IPS DF 4.7 (cell line): ENCODE data around the gene PICALM.
"Not testable (repeated sequence)": the region's sequence is repeated elsewhere in the genome, so short reads cannot be mapped to it uniquely, and the experiment has no call there.

ENCODE experiments used
- DNase-seq: peaks from one replicate; pipeline ENCODE4 v3.0.0-alpha.2; 2013; ENCODE audit warnings: low spot score; ENCODE audit errors: extremely low read depth

PICALM gene

DNA sequence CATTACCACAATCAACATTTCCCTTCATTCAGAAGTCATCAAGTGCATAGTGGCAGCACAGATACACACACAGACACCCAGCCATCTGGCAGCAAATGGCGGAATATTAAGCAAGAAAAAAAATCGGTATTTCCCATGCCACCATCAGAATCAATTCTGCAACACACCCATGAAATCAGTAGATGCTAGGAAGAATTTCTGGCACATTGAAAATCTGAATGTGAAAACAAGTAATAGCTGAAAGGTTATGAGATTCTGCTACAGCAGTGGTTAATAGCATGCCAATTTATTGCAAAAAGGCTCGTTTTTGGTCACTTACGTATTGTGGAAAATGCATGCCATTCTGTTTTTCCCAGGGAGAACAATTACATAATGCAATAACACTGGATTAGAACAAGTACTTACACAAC lies 91.1 kb downstream of the PICALM start:
- no peak for DNase-seq

DNA sequence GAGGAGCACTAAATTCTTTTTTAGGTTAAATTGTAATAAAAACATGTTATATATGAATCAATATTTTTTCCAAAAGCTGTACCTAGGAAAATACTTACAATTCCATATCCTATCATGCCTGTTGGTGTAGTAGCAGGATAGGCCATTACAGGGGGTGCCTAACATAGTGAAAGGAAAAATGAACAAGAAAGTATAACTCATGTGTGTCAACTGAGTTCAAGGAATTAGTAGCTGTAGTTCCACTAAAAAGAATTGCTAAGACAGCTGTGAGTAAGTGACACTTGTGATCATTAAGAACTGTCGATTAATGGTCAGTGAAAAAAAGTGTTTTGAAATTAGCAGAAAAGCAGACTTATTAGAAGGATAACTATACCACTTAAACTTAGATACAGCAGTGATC lies 92.4 kb downstream of the PICALM start:
- no peak for DNase-seq

DNA sequence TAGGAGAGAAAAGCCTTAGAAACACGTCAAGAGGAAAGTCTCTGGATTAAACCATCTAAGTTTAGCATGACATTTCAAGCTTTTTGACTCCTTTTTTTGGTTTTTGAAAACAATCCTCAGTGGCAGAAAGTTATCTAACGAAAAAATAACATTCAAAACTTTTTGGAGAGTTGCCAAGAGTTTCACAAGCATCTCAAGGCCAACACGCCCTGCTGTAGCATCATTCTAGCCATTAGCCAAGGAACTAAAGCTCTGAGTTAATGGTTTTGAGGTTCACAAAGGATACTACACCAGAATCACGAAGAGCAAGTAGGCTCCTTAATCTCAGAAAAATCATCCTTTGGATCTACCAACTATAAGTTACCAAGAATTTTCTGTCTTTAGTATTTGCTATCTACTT lies 94.8 kb downstream of the PICALM start:
- DNase-seq, result no peak

DNA sequence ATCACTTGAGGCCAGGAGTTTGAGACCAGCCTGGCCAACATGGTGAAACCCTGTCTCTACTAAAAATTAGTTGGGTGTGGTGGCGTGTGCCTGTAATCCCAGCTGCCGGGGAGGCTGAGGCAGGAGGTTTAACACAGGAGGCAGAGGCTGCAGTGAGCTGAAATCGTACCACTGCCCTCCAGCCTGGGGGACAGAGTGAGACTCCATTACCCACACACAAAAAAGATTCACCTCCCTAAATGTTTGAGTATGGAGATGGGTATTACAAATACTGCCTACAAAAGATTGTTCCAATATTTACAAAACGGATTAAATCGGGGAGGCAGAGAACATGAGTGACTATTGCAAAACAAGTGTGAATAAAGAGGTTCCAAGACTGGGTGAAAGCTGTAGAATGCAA lies 98.3 kb downstream of the PICALM start:
- no peak for DNase-seq

DNA sequence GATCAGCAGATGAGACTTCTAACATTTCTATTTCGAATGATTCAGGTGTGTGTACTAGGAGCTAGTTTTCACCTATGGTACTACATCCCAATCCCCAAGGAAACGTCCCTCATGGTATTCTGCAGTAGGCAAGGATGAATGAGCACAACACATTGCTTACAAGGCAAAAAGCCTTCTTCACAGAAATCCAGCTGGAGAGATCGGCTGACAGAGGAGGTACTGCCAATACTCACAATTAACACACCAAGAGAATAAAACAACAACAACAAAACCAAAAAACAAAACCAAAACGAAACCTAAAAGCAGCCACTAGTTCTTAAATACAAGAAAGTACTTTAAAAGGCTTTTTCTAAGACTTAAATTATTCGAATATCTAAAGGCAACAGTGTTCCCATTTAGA lies 101.4 kb downstream of the PICALM start:
- DNase-seq, result no peak

DNA sequence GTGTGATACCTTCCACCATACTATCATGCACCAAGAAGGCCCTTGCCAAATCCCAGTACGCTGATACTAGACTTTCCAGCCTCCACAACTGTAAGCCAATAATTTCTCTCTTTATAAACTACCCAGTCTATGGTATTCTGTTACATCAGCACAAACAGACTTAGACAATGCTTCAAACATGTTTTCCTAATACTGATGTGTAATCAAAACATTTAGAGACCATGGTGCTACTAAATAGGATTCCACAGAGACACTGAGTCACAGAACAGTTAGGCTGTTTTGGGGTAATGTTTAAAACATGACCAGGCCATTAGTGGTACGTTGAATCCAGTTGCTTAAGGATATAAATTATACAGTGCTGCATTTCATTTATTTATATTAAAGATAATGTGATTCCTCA lies 103.7 kb downstream of the PICALM start:
- DNase-seq, result no peak

DNA sequence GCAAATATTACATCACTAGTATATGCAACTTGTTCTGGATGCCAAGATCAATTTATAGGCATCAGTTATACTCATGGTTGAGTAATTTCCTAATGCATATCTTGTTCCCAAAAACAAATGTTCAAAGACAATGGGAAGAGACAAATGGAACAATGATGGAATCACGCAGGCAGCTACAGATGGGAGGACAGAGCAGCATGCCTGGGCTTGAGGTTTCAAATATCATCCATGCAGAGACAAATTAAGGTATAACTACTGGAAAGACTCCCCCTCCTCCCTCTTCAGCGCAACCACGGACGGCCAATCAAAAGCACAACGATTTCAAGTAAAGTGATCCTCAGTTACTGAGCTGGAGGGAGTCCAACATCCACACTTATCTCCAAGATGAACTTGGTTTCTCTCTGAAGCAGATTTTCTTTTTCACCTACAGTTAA lies 106.9 kb downstream of the PICALM start:
- DNase-seq, result no peak

DNA sequence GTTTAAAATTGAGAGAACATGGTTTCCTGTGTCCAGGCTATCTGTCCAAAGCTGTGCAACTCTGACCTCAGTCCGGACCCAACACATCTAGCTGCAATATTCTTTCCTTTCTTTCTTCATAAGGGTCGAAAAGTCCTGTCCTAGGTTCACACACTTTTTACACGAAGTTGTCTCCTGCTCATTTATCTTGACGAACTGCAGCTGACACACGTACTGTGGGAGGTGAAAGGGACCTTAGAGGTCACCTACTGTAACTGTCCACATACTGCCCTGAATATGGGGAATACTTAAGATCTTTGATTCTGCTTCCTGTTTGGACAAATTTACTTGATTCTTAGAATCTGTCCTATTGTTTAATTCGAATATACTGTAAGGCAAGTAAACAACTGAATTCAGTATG lies 107.8 kb downstream of the PICALM start:
- DNase-seq, result no peak

DNA sequence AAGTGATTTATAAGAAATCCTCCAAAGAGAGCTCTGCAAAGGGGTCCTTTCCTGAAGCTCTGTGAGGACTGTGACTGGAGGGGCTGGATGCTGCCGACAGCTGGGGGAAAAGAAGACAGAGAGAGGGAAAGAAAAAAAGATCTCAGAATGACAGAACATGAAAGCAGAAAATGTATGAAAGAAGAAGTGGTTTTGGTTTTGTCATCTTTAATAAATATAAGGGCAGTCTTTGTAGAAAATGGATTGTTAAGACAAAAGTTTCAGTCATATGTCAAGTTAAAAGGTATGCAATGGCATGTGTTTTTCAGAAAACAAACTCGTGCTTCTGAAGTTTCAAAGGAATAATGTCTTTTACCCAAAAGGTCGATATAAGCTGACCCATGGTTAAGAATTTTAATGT lies 108.2 kb downstream of the PICALM start:
- DNase-seq, result no peak

DNA sequence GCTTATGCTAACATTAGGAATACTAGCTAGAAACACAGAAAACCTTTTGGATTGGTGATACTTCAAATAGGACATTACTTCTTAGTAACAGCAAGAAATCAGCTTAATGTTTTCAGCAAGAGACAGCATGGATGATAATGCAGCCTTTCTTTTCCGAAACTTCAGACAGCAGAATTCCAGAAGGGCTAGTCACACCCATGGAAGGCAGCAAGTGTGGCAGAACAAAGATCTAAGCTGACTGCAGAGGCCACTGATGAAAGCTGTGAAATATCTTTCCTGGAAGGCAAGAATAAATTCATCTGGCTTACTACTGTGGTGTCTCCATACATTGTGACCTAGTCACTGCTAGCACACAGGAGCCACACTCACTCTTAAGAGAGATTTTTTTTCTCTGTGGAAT lies 113.4 kb downstream of the PICALM start:
- no peak for DNase-seq

DNA sequence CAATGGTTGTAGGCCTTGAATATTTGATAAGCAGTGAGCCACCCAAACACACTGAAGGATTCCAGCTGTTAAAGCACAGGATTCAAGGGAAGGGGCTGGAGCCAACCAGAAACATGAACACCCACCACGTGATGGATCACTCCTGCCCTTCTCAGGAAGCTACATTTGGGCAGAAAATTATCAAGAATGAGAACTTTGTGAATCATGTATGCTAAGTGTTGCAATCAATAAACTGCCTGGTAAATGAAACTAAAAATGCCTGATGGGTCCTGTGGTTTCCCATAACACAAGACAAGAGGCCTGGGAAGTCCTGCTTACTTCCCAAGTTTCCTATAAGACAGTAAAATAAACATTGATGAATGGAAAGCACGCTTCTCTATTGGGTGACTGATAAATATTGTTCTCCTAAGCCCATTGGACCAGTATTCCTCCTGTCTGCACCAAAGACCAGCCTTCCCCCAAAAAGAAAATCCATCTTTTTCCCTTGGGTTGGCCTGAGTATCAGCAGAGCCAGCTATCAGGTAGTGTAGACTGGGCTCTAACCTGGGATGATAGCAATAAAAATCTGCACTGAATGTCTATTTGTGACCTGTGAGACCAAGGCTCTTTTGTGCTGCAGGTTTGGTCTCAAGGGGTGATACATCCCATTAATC lies 115.3 kb downstream of the PICALM start:
- no peak for DNase-seq

DNA sequence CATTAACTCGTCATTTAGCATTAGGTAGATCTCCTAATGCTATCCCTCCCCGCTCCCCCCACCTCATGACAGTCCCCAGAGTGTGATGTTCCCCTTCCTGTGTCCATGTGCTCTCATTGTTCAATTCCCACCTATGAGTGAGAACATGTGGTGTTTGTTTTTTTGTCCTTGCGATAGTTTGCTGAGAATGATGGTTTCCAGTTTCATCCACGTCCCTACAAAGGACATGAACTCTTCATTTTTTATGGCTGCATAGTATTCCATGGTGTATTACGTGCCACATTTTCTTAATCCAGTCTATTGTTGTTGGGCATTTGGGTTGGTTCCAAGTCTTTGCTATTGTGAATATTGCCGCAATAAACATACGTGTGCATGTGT lies 116.8 kb downstream of the PICALM start:
- DNase-seq, result not testable (repeated sequence)

DNA sequence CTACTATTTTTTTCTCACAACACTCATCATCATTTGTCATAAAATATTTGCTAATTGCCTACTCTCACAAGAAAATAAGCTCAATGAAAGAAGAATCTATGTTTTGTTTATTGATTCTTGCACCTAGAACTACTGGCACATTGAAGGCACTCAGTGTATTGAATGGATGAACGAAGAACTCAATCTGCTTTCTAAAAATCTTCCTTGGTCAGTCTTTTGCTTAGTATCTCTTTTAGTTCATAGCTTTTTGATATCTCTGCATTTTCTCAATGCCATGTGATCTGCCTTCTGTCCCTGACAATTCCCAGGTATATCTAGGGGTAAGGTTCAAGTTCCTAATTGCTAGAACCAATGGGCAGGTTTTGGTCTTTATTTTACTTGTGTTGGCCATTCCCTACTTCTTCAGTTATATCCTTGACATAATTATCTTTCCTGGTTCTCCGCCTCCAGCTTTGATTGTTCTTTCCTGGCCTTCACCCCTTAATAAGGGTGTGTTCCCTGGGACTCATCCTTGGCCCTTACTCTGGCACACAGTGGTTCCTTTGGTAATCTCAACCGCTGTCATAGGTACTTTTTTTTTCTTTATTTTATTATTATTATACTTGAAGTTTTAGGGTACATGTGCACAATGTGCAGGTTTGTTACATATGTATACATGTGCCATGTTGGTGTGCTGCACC lies 117.3 kb downstream of the PICALM start:
- DNase-seq, result no peak

DNA sequence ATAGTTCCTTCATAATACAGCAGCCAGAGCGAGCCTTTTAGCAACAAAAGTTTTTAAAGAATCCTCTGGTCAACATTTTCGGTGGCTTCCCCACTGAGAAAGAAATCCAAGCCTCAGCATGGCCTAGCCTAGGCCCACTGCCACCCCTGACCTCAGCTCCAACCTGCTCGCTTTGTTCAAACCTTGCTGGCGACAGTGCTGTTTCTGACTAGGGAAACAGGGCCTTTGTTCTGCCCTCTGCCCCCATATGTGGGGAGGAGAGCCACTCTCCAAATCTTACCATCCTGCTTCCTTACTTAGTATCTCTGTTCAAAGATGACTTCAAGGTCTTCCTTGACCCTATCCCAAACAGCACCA lies 117.9 kb downstream of the PICALM start:
- no peak for DNase-seq

DNA sequence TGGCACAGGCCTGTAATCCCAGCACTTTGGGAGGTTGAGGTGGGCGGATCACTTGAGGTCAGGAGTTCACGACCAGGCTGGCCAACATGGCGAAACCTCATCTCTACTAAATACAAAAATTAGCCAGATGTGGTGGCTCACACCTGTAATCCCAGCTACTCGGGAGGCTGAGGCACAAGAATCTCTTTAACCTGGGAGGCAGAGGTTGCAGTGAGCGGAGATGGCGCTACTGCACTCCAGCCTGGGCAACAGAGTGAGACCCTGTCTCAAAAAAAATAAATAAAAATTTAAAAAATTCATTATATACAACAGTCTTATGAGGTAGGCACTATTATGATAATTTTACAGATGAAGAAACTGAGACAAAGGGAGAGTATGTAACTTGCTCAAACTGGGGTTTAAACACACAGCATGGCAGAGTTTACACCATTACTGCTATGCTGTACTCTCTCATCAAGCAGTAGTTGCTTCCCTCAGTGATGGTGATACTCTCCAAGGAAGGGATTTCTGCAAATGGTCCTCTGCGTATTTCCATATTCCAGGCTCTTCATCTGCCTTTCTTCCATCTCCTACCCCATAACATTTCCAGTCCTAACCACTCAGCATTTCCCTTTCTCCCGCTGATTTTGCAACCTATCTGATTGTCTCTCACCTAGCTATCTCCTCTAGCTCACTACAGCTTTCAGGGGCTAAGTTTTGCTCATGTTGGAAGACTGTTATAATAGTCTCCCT lies 118.4 kb downstream of the PICALM start:
- no peak for DNase-seq

DNA sequence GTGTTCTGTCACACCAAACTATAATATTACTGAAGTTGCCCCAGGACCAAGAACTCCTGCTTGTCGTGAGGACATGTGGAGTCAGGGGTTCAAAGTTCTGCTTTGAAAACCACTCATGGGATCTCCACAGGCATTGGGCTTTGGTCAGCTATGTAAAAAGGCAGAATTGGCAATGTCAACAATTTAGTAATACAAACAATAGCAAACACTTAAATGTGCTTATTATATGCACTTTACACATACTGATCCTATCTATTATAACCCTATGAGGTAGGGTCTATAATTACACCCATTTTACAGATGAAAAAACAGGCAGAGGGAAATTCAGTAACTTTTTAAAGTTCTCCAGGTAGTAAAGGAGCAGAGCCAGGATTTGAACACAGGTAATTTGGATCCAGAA lies 119.1 kb downstream of the PICALM start:
- DNase-seq, result no peak

DNA sequence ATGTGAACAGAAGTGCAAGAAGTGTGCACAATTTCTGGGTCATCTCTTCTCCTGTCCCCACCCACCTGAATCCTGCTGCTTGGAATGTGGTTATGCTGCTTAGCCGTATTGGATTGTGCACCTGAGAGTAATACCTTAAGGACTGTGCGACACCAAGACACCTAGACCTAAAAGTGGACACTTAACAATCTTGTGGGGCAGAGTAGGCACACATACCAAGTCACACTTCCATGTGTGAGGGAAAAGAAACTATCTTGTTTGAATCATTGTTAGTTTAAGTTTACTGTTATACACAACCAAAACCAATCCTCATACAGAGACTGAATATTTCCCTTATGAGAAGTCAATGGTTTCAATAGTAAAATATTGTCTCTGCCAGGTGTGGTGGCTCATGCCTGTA lies 120.0 kb downstream of the PICALM start:
- DNase-seq, result no peak

DNA sequence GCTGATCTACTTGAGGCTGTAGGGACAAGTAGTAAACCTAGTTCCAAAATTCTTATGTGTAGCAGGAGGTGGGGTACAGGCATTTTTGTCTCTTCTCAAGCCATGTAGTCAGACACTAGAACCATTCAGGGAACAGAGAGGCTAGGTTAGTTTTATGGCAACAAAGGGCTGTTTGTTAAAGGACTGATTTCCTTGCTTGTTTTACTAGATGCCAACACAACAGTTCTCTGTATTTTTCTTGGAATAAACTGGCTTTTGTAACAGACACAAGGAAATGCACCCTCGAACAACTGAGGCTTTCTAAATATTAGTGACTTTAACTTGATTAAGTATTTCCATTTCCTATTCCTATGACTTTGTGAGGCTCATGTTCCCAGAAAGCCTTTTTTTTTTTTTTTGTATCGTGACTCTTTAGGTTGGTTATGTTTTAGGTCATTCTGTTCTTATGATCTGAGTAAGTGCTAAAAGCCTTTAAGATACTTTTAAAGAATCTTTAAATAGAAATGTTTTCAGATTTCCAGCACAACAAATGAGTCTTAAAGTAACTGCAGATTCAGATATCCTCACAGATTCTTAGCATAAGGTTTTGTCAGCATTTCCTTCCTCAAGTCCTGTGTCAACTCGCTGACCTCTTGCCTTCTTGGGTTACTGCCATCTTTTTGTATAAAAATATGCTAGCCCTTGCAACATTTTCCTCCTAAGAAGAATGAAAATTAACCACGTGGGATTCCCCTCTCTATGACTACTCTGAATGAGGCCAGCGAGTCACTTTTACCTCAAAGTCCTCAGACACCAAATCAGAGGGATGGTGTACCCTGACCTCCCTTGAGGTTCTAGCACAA lies 121.2 kb downstream of the PICALM start:
- no peak for DNase-seq

DNA sequence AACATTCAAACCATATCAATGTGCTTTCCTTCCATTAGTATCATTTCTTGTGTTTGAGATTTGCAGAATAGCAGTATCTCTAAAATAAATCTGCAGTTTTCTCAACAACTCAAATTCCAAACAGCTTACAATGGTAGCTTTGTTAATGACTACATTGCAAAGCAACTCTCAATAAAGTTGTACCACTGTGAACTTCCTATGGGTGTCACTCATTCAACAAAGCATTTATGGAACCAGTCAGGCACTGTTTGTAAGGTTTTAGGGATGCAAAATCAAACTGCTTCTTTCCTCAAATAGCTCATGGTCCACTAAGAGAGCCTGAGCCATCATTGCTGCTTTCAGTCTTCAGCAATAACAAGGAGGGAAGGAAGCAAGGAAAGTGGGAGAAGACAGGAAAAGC lies 122.7 kb downstream of the PICALM start:
- DNase-seq, result no peak

DNA sequence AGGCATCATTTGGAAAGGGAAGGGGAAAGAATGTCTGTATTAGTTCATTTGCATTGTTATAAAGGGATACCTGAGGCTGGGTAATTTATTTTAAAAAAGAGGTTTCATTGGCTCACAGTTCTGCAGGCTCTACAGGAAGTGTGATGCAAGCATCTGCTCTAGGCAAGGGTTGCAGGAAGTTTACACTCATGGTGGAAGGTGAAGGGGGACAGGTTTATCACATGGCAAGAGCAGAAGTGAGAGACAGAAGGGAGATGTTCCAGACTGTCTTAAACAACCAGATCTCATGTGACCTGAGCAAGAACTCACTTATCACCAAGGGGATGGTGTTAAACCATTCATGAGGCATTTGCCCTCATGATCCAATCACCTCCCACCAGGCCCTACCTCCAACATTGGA lies 123.1 kb downstream of the PICALM start:
- DNase-seq, result no peak

DNA sequence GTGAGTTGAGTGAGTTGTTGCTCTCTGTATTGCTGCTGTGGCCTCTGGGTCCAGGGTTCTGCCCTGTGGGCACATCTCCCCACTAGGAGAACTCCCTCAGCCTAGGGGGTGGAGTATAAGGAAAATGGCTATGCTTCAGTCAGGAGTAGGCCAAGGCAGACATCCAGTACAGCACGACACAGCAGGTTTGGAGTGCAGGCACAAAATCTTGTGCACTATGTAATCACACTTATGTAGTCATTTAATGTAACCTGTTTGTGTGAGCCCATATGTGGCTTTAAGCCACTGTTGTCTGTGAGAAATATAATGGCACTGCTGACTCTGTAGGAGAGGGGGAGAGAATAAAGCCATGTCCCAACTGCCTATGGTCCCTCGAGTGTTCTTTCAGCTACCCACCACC lies 123.6 kb downstream of the PICALM start:
- DNase-seq, result no peak

DNA sequence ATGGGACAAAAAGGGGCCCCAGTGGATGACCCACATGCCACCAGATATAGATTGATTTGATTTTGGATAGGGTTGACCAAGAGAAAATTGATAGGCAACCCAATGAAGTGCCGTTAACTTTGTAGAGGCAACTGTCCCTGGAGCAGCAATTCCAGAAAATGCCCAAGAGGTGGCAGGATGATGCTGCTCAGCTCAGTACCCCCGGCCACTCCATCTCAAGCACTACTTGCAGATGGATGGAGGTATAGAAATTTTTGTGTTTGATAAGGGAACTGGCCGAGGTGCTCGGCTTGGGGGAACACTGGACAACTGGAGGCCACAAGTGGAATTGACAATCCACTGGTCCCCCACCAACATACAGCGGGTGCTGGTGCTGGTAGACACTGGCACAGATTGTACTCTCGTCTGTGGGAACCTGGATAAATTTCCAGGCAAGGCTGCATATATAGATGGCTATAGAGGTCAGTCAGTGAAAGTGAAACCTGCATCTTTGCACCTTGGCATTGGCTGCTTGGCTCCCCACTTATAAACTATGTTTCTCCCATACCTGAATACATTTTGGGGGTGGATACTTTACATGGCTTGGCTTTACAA lies 127.4 kb downstream of the PICALM start:
- DNase-seq, result peak; percentile 33
